K562 (cell line): ENCODE results near the gene HADH. TPM values are rescaled to one million over a fixed set of nuclear protein-coding genes. Genes with fewer than 3 reads are reported as not detected.

ENCODE experiments used
- ATAC-seq: fragments of 200-7000 bp; cut with Tn5 transposase; 3 replicates; pipeline ENCODE4 v1.9.1; 2020; ENCODE audit warnings: moderate library complexity
- BruUV-seq: library from RNA; stranded (reverse); fragments of 400-500 nt; replicated peaks from 2 replicates; lab custom pipeline; 2021; lab: Mats Ljungman, UMichigan
- CTCF ChIA-PET: fragments of 300-600 bp; formaldehyde crosslinking; extraction: SDS; loops from one replicate; lab custom pipeline; 2021; ENCODE audit warnings: low intra/inter-chr PET ratio; lab: Yijun Ruan, JAX
- POLR2A ChIA-PET: fragments of 300-600, 350-650 bp; sonication (Branson Sonifier 250); formaldehyde crosslinking; extraction: SDS; loops from one replicate; lab custom pipeline; 2021; ENCODE audit warnings: antibody characterized with exemption, inconsistent platforms; lab: Yijun Ruan, JAX
- DNase-seq, 4 experiments: peaks; one replicate each; pipeline versions ENCODE4 v3.0.0 to v3.0.0-alpha.2; 2011 to 2018; ENCODE audit warnings: low spot score in 3 of 4, mixed read lengths in 3 of 4; ENCODE audit errors: extremely low read depth in 1 of 4
- FAIRE-seq: peaks from 2 replicates; lab custom pipeline; 2011; peaks lifted over from hg19 to GRCh38; lab: Jason Lieb, UNC
- H2AFZ ChIP-seq: 2 replicates; pipeline ENCODE4 v1.6.0; 2011; ENCODE audit warnings: low read depth, low read length, control low read depth, inconsistent platforms
- H3K27ac ChIP-seq: fragments of 200-600 bp; 3 replicates; pipeline ENCODE4 v1.8.0; 2011; ENCODE audit warnings: low read depth, mild to moderate bottlenecking, control low read depth, inconsistent platforms, low read length, moderate library complexity, mixed read lengths; ENCODE audit errors: extremely low read depth
- H3K27me3 ChIP-seq, 2 experiments: fragments of 300-600 bp in 1 of 2; 2 replicates in 1 of 2; 3 replicates in 1 of 2; pipeline versions ENCODE4 v1.6.0 to v1.8.0; 2011; ENCODE audit warnings: inconsistent platforms in 2 of 2, low read length in 2 of 2, mild to moderate bottlenecking in 1 of 2, mixed read lengths in 1 of 2, moderate library complexity in 1 of 2; ENCODE audit not compliant: control insufficient read depth in 2 of 2, insufficient read depth in 2 of 2
- H3K36me3 ChIP-seq: fragments of 300-600 bp; 3 replicates; pipeline ENCODE4 v1.8.0; 2011; ENCODE audit warnings: mild to moderate bottlenecking, low read length, inconsistent platforms; ENCODE audit not compliant: control insufficient read depth, insufficient read depth
- H3K4me1 ChIP-seq, 2 experiments: fragments of 200-600 bp in 1 of 2; replicated peaks in 1 of 2; 2 replicates in 1 of 2; 3 replicates in 1 of 2; pipeline versions ENCODE4 v1.5.1 to v1.8.0; 2011; ENCODE audit warnings: inconsistent platforms in 2 of 2, low read length in 2 of 2, mild to moderate bottlenecking in 1 of 2, mixed read lengths in 1 of 2, moderate library complexity in 1 of 2; ENCODE audit not compliant: control insufficient read depth in 2 of 2, insufficient read depth in 2 of 2
- H3K4me2 ChIP-seq: 2 replicates; pipeline ENCODE4 v1.6.1; 2011; ENCODE audit warnings: low read length, control low read depth, inconsistent platforms, mixed read lengths; ENCODE audit not compliant: insufficient read depth
- H3K4me3 ChIP-seq: fragments of 200-600 bp; sonication (generic), shearing (Covaris generic); 2 replicates; pipeline ENCODE4 v1.5.1; 2016; ENCODE audit warnings: control low read depth, inconsistent platforms
- H3K79me2 ChIP-seq: fragments of 200-600 bp; 3 replicates; pipeline ENCODE4 v1.8.0; 2011; ENCODE audit warnings: low read length, inconsistent platforms; ENCODE audit not compliant: control insufficient read depth, insufficient read depth
- H3K9ac ChIP-seq, 2 experiments: 2 replicates each; pipeline versions ENCODE4 v1.6.0 to v1.6.1; 2011; ENCODE audit warnings: low read depth in 2 of 2, low read length in 2 of 2, control low read depth in 1 of 2, inconsistent platforms in 1 of 2, mild to moderate bottlenecking in 1 of 2, mixed read lengths in 1 of 2; ENCODE audit not compliant: insufficient read depth in 1 of 2
- H3K9me1 ChIP-seq: one replicate; pipeline ENCODE4 v1.6.0; 2011; ENCODE audit warnings: inconsistent platforms, mild to moderate bottlenecking, low read length, moderate library complexity; ENCODE audit not compliant: control insufficient read depth, insufficient read depth
- H3K9me3 ChIP-seq: replicated peaks from 2 replicates; pipeline ENCODE4 v1.5.1; 2011; ENCODE audit warnings: low read depth, low read length, inconsistent platforms; ENCODE audit not compliant: control insufficient read depth, insufficient read depth
- H4K20me1 ChIP-seq: replicated peaks from 2 replicates; pipeline ENCODE4 v1.6.1; 2011; ENCODE audit warnings: low read length, inconsistent platforms, mixed read lengths; ENCODE audit not compliant: control insufficient read depth, insufficient read depth
- KDM5B ChIP-seq: fragments of 200-600 bp; sonication (generic); IDR thresholded peaks from 2 replicates; pipeline ENCODE4 v1.6.1; 2012; ENCODE audit warnings: low read depth, mild to moderate bottlenecking, moderate library complexity, low read length, control low read depth, inconsistent platforms; ENCODE audit not compliant: insufficient replicate concordance
- MAFK ChIP-seq: IDR thresholded peaks from 2 replicates; pipeline ENCODE4 v1.6.1; 2011; ENCODE audit warnings: low read length, improper control_type of control experiment
- TCF7 ChIP-seq: sonication (generic); IDR thresholded peaks from 2 replicates; pipeline ENCODE4 v1.6.1; 2016; ENCODE audit warnings: antibody characterized with exemption, borderline replicate concordance
- ZNF354B ChIP-seq: fragments of 250-450 bp; sonication (Bioruptor Pico); IDR thresholded peaks from 2 replicates; pipeline ENCODE4 v1.4.0; 2020
- ZNF384 ChIP-seq: IDR thresholded peaks from 2 replicates; pipeline ENCODE4 v1.6.1; 2012; ENCODE audit warnings: low read depth, low read length, improper control_type of control experiment
- WGBS: fragments of 100-300 bp; shearing (Covaris generic); methylation state at CpG from one replicate; pipeline ENCODE4 v1.1.6; 2016; ENCODE audit warnings: low coverage, mixed read lengths; ENCODE audit not compliant: insufficient coverage; ENCODE audit errors: missing lambda C conversion rate; 5-methylcytosine and 5-hydroxymethylcytosine counted together
- in situ Hi-C: fragments of 300-500 bp; cut with MboI; formaldehyde crosslinking; loops from 4 replicates; pipeline ENCODE4 v1.15.0; 2018; ENCODE audit warnings: inconsistent platforms, mixed read lengths
- intact Hi-C: fragments of 100-400 bp; cut with micrococcal nuclease; formaldehyde crosslinking; loops from 2 replicates; pipeline ENCODE4 v1.14.2; 2022
- polyA plus RNA-seq, 8 experiments: library from polyadenylated mRNA; depleted of rRNA in 4 of 8; stranded (reverse) in 5 of 8; unstranded in 3 of 8; fragments of >200 nt; fragmentation: Nextera tagmentation in 2 of 8; fragmentation: Illumina TruSeq in 1 of 8; extraction: Ambion mirVana in 2 of 8; extraction: Trizol in 1 of 8; gene quantifications; 2 replicates each; pipeline versions ENCODE4 v1.2.1 to v1.2.3, GENCODE V29; 2011 to 2014; ENCODE audit warnings: inconsistent platforms in 1 of 8, missing spikeins in 1 of 8
- total RNA-seq, 7 experiments: library from RNA; depleted of rRNA in 6 of 7; stranded (reverse); fragments of >200 nt in 6 of 7; fragmentation: Illumina TruSeq in 2 of 7; extraction: Trizol in 2 of 7; gene quantifications; 2 replicates each; pipeline versions ENCODE4 v1.2.1 to v1.2.3, GENCODE V29; 2011 to 2021; ENCODE audit warnings: low replicate concordance in 1 of 7
- TF ChIP-seq, protein P1 (sequence below): fragments of 450-650 bp; formaldehyde crosslinking; IDR thresholded peaks from 2 replicates; pipeline ENCODE4 v1.4.0; 2020; ENCODE audit warnings: mild to moderate bottlenecking
- TF ChIP-seq, protein P2 (sequence below): fragments of 200-400 bp; formaldehyde crosslinking; IDR thresholded peaks from 2 replicates; pipeline ENCODE4 v1.6.1; 2017; ENCODE audit warnings: mild to moderate bottlenecking, low read depth, low read length, moderate library complexity
- TF ChIP-seq, protein P3 (sequence below): fragments of 200-600 bp; sonication (generic); IDR thresholded peaks from one replicate; pipeline ENCODE4 v1.6.1; 2012; ENCODE audit warnings: mild to moderate bottlenecking, low read depth, low read length, inconsistent platforms

HADH gene
- total and polyA plus RNA-seq, 9 of the 15 experiments (the other 6 are each of a cell fraction or from before 2014, with no cell fraction given), result 9.4 to 73.3 (median 32.8) TPM

DNA sequence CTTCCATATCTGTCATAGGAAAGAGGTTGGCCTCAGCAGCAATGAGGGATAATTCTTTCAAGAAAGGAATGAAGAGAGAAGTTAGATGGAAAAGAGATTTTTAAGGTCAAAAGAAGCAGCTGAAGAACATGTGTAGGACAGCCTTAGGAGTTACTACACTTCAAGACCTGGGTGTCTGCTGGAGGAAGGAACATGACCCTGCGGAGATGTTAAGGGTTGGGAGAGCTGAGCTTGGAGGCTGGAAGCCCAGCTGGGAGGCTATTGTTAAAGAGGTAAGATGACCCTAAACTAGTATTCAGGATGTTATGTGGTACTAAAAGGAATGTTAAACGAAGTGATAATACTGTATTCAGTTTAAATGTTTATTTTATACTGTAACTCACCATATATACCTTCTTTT lies 15.0 kb downstream of the HADH start:
- WGBS, result 53% methylated on average over 2 of the region's 2 CpGs
- in situ Hi-C loops (no loop called here), intact Hi-C loops (no loop called here)
- Histone ChIP-seq H3K4me1 (peaks cover 0 to 24% of the 10 kb centered on the region in 2 experiments; a peak in 3 of 5 replicates), H3K9me3 (no peaks in the 10 kb centered on the region), H3K4me3 (no peak overlapping the region), H3K9me1 (no peaks in the 10 kb centered on the region), H3K27ac (no peak overlapping the region), H3K27me3 (no peaks in the 10 kb centered on the region), H3K9ac (no peak overlapping the region), H3K4me2 (no peak overlapping the region), H3K36me3 (peaks cover 10% of the 10 kb centered on the region; the same call in 2 of the 3 replicates), H3K79me2 (0 out of 3 replicates have a peak, but pooled peaks cover 5% of the 10 kb centered on the region), H4K20me1 (no peaks in the 10 kb centered on the region), H2AFZ (no peak overlapping the region)
- CTCF ChIA-PET, result no interaction called here
- no TSS peak for BruUV-seq
- ATAC-seq (no peak), DNase-seq (no peak), FAIRE-seq (no peak)
- POLR2A ChIA-PET, result interaction anchor here (1.4 to 1.7 kb wide), 2 partner anchors 9 to 13 kb away, joined by 3 to 4 read pairs; no protein-coding TSS in a partner anchor
- TF ChIP-seq MAFK (no peak), ZNF354B (CRISPR knock-in tag) (no peak), ZNF384 (no peak), KDM5B (no peak), TCF7 (no peak)
- TF ChIP-seq, protein P1, sequence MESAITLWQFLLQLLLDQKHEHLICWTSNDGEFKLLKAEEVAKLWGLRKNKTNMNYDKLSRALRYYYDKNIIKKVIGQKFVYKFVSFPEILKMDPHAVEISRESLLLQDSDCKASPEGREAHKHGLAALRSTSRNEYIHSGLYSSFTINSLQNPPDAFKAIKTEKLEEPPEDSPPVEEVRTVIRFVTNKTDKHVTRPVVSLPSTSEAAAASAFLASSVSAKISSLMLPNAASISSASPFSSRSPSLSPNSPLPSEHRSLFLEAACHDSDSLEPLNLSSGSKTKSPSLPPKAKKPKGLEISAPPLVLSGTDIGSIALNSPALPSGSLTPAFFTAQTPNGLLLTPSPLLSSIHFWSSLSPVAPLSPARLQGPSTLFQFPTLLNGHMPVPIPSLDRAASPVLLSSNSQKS, result no peak
- TF ChIP-seq, protein P2, sequence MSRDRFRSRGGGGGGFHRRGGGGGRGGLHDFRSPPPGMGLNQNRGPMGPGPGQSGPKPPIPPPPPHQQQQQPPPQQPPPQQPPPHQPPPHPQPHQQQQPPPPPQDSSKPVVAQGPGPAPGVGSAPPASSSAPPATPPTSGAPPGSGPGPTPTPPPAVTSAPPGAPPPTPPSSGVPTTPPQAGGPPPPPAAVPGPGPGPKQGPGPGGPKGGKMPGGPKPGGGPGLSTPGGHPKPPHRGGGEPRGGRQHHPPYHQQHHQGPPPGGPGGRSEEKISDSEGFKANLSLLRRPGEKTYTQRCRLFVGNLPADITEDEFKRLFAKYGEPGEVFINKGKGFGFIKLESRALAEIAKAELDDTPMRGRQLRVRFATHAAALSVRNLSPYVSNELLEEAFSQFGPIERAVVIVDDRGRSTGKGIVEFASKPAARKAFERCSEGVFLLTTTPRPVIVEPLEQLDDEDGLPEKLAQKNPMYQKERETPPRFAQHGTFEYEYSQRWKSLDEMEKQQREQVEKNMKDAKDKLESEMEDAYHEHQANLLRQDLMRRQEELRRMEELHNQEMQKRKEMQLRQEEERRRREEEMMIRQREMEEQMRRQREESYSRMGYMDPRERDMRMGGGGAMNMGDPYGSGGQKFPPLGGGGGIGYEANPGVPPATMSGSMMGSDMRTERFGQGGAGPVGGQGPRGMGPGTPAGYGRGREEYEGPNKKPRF, result no peak
- TF ChIP-seq, protein P3, sequence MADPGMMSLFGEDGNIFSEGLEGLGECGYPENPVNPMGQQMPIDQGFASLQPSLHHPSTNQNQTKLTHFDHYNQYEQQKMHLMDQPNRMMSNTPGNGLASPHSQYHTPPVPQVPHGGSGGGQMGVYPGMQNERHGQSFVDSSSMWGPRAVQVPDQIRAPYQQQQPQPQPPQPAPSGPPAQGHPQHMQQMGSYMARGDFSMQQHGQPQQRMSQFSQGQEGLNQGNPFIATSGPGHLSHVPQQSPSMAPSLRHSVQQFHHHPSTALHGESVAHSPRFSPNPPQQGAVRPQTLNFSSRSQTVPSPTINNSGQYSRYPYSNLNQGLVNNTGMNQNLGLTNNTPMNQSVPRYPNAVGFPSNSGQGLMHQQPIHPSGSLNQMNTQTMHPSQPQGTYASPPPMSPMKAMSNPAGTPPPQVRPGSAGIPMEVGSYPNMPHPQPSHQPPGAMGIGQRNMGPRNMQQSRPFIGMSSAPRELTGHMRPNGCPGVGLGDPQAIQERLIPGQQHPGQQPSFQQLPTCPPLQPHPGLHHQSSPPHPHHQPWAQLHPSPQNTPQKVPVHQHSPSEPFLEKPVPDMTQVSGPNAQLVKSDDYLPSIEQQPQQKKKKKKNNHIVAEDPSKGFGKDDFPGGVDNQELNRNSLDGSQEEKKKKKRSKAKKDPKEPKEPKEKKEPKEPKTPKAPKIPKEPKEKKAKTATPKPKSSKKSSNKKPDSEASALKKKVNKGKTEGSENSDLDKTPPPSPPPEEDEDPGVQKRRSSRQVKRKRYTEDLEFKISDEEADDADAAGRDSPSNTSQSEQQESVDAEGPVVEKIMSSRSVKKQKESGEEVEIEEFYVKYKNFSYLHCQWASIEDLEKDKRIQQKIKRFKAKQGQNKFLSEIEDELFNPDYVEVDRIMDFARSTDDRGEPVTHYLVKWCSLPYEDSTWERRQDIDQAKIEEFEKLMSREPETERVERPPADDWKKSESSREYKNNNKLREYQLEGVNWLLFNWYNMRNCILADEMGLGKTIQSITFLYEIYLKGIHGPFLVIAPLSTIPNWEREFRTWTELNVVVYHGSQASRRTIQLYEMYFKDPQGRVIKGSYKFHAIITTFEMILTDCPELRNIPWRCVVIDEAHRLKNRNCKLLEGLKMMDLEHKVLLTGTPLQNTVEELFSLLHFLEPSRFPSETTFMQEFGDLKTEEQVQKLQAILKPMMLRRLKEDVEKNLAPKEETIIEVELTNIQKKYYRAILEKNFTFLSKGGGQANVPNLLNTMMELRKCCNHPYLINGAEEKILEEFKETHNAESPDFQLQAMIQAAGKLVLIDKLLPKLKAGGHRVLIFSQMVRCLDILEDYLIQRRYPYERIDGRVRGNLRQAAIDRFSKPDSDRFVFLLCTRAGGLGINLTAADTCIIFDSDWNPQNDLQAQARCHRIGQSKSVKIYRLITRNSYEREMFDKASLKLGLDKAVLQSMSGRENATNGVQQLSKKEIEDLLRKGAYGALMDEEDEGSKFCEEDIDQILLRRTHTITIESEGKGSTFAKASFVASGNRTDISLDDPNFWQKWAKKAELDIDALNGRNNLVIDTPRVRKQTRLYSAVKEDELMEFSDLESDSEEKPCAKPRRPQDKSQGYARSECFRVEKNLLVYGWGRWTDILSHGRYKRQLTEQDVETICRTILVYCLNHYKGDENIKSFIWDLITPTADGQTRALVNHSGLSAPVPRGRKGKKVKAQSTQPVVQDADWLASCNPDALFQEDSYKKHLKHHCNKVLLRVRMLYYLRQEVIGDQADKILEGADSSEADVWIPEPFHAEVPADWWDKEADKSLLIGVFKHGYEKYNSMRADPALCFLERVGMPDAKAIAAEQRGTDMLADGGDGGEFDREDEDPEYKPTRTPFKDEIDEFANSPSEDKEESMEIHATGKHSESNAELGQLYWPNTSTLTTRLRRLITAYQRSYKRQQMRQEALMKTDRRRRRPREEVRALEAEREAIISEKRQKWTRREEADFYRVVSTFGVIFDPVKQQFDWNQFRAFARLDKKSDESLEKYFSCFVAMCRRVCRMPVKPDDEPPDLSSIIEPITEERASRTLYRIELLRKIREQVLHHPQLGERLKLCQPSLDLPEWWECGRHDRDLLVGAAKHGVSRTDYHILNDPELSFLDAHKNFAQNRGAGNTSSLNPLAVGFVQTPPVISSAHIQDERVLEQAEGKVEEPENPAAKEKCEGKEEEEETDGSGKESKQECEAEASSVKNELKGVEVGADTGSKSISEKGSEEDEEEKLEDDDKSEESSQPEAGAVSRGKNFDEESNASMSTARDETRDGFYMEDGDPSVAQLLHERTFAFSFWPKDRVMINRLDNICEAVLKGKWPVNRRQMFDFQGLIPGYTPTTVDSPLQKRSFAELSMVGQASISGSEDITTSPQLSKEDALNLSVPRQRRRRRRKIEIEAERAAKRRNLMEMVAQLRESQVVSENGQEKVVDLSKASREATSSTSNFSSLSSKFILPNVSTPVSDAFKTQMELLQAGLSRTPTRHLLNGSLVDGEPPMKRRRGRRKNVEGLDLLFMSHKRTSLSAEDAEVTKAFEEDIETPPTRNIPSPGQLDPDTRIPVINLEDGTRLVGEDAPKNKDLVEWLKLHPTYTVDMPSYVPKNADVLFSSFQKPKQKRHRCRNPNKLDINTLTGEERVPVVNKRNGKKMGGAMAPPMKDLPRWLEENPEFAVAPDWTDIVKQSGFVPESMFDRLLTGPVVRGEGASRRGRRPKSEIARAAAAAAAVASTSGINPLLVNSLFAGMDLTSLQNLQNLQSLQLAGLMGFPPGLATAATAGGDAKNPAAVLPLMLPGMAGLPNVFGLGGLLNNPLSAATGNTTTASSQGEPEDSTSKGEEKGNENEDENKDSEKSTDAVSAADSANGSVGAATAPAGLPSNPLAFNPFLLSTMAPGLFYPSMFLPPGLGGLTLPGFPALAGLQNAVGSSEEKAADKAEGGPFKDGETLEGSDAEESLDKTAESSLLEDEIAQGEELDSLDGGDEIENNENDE, result no peak
